ENCODE data around the gene CD2AP.

DNA sequence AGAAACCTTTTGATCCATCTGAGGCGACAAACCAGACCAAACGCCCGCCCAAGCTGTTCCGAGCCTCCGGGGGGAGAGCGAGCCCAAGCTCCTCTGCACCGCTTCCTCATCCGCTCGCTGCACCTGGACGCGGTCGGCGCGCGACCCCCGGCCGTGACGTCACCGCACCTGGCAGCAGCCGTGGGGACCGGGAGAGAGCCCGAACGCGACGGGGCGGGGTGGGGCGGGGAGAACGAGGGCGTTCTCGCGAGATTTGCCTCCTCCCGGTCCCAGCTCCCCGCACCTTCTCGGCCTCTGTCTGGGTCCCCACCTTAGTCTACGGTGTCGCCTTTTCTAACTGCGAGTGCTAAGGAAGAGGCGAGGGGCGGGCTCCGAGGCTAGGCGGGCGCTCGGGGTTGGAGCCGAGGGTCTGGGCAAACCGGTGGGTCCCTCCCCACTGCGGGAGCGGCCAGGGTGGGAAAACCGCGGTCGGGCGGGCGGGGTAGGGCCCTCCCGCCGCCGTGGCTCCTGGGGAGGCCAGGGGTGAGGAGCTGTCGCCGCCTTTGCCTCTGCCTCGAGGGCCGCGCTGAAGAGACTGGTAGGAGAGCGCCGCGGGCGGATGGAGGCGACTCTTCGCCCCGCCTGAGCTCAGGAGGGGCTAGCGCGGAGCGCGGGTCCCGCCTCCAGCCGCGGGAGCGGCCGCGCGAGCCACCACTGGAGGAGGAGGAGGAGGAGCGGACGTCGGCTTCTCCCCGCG, at the start of gene CD2AP:
- peak in 2 of 3 donors; percentile 8 to 44 for TF ChIP-seq POLR2A (IDR thresholded peaks at IDR 0.05)
- TF ChIP-seq, protein P1, sequence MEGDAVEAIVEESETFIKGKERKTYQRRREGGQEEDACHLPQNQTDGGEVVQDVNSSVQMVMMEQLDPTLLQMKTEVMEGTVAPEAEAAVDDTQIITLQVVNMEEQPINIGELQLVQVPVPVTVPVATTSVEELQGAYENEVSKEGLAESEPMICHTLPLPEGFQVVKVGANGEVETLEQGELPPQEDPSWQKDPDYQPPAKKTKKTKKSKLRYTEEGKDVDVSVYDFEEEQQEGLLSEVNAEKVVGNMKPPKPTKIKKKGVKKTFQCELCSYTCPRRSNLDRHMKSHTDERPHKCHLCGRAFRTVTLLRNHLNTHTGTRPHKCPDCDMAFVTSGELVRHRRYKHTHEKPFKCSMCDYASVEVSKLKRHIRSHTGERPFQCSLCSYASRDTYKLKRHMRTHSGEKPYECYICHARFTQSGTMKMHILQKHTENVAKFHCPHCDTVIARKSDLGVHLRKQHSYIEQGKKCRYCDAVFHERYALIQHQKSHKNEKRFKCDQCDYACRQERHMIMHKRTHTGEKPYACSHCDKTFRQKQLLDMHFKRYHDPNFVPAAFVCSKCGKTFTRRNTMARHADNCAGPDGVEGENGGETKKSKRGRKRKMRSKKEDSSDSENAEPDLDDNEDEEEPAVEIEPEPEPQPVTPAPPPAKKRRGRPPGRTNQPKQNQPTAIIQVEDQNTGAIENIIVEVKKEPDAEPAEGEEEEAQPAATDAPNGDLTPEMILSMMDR (IDR thresholded peaks at IDR 0.05 in 8 of 11, conservative IDR thresholded peaks at IDR 0.05 in 3 of 11): peak in 4 of 11 experiments; percentile 3 to 30 (median 14)

Data from spleen (tissue), 7 donors.